Inferior parietal cortex (tissue), 1 donor: Measurements from ENCODE around the gene CPOX.

Experiments
- DNase-seq: peaks from one replicate; pipeline ENCODE4 v3.0.0-alpha.2; 2016; ENCODE audit errors: extremely low spot score

Gene CPOX

GRCh38 chr3:98596087-98596486 is 2.7 kb upstream of the CPOX start:
- DNase-seq = no peak

- DNase-seq = peak; percentile 4
Measured at GRCh38 chr3:98594628-98595324, 1.4 kb upstream of the CPOX start.

DNA sequence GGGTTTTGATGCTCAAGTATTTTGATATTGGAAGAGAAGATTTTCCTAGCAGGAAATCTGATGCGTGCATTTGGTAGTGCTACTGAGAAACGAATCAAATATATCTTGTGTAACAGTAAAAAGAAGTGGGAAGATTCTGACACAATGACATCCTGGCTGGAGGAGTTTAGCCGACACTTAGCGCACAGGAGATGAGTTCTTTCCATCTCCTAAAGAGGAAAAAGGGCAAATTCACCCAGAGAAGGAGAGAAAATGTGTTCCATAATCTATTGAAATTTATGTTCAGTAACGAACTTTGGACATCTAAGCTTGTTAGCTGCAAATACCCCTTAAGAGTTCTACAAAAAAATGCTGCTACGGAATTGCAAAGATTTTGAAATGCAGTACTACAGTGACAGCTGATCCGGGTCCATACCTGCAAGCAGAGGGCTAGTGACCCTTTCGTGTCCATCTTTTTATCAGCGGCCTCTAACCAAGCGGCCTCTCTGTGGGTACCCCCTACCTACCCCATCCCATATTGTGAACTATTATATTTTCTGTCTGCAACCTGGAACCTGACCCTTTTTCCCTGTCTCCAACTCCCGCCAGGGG is 971 bp downstream of the CPOX start:
- DNase-seq = peak; percentile 38

DNA sequence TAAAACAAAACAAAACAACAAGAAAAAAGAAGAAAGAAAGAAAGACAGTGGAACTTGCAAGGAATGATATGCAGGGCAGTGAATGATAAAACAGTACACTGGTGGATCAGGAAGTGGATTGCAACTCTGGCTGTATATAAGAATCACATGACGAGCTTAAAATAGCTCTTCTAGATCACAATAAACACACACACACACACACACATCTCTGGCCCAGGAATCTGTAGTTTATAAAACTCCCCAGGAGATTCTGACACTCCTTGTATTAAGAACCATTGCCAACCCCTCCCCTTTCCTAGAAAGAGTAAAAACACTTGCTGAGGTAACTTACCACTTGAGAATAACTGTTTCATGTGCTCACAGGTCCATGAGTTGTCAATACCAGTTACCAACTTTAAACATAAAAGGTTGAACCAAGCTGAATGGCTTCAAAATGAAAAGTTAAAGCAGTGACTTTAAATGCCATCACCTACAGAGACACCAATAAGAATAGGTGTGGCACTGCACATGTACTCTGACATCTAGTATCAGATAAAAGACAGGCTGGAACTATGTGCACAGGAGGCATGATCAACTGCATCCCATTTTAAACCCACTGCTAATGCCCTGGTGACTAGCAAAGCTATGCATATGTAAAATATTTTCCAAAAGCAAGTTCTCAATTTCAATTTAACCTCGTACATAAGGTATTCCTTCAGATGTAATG is 3.9 kb downstream of the CPOX start:
- DNase-seq = peak; percentile 9

DNA sequence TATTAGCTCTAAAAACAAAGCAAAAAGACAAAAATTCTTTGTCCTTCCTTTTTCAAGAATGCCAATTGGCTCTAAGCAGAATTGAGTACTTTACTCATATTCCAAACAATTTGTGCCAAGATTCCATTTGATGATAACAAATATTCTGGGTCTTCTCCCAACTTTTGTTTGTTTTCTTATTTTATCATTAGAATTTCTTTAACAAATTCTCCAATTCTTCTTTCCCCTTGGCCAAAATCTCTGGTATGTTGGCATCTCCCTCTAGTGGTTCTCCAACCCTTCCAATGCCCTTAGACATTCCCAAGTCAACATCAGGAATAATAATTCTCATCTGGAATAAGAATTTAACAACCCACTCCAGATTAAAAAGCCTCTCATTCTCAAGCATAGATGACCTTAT is 5.3 kb downstream of the CPOX start:
- DNase-seq = peak; percentile 4

GRCh38 chr3:98587654-98588053 is 5.8 kb downstream of the CPOX start:
- DNase-seq = no peak

DNA sequence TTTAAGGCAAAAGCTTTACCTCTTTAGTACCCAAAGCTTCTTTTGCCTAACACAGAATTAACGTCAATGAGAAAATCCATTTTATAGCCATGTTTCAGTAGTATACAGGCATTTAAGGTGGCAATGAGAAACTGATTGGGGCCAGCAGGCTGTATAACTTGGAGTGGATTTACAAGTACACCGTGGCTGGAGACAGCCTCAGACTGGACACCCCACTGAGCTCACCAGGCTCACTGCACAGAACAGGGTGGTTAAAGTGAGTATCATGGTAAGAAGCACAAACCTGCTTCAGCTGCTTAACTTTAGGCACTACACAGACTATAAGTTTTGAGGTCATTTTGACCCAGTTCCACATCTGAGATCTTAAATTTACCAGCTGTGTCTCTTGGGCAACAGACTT is 8.9 kb downstream of the CPOX start:
- DNase-seq = peak; percentile 3

- DNase-seq = peak; percentile 19
Measured at GRCh38 chr3:98583766-98584165, 9.6 kb downstream of the CPOX start.

- DNase-seq = peak; percentile 6
Measured at GRCh38 chr3:98582042-98582441, 11.4 kb downstream of the CPOX start.

- DNase-seq = peak; percentile 58
Measured at GRCh38 chr3:98581474-98581873, 11.9 kb downstream of the CPOX start.

GRCh38 chr3:98580401-98581386 is 12.7 kb downstream of the CPOX start:
- DNase-seq = peak; percentile 14

- DNase-seq = no peak
Measured at GRCh38 chr3:98577178-98577895, 16.1 kb downstream of the CPOX start.

DNA sequence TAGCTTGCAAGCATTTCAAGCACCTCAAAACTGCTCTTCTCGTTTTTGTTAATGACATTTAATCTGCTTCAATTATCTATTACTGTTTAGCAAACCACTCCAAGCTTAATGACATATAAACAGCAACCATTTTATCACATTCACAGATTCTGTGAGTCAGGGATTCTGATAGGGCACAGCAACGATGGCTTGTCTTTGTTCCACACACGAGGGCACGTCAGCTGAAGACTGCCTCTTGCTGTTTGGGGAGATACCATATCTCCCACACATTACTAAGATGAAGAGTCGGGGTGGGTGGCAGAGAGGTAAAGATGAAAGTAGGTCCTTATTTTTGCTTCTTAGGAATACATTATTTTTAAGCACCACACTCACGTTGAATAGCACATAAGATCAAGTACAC is 19.3 kb downstream of the CPOX start:
- no peak for DNase-seq

DNA sequence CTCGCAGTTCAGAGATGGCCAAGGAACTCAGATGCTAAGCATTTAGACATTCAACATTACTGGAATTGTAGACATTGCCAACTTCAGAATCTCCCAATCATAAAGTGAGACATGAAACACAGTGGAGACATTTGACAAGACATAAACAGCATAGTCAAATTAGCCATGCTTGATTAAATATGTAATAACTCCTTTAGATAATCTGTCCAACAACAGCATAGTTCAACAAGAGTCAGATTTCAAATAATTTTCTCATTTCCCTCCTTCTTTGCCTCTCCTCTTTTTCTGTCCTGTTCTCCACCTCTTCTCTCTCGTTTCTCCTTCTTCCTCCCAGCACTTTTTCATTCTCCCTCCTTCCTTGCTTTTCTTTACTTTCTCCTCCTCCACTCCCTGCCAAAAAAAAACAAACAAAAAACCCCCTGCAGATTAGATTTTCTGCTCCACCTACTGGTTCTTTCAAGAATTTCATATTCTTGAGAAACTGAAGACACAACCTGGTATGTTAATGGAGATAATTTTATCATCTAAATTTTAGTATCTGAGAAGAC is 20.2 kb downstream of the CPOX start:
- no peak for DNase-seq

DNA sequence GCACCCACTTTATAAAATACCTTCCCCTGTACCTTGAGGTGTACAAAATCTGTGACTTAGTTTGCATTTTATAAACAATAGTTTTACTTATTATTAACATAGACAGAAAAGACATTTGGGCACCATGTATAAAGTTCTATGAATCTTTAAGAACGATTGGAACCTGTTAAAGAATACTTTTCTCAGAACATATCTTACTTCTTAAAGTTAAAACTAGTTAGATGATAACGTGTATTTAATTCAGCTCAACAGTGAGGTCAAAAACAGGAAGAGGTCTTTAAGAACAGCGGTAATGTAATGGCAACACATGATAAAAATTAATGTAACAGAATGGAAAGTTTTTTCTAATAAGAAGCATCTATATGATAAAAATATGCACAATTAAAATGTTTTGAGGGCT is 25.0 kb downstream of the CPOX start:
- no peak for DNase-seq

- no peak for DNase-seq
Measured at GRCh38 chr3:98567666-98568270, 25.6 kb downstream of the CPOX start.

DNA sequence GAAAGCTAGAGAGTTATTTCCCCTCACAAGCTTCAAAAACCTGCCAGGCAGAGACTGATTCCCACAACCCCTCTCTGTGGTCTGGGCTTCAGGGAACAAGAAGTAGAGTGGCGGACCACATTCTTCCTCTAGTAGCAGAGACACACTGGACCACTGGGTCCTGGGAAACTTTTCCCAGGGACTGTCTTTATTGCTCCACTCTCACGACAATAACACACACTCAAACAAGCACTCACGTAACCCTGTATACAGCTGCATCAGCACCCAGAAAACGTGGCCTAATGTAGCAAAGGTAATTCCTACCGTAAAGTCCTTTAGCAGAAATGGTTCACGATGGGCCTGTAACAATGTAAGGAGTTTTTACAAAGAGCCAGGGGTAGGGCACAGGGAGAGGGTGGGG is 27.6 kb downstream of the CPOX start:
- no peak for DNase-seq

DNA sequence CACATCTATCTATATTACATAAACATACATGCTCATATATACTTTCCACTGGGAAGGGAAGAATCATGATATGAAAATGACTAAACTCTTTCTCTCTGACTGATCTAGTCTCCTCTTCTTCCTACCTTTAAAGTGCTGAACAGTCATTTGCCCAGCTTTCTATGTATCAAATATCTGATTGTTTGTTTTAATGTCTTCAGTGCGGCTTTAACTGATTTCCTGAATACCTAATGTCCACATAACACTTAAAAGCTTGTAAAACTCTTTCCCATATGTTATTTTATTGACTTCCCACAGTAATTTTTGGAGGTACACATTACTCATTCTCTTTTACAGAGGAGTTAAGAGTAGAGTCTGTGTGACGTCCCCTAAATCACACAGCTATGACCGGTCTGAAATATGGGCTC is 28.2 kb downstream of the CPOX start:
- no peak for DNase-seq

DNA sequence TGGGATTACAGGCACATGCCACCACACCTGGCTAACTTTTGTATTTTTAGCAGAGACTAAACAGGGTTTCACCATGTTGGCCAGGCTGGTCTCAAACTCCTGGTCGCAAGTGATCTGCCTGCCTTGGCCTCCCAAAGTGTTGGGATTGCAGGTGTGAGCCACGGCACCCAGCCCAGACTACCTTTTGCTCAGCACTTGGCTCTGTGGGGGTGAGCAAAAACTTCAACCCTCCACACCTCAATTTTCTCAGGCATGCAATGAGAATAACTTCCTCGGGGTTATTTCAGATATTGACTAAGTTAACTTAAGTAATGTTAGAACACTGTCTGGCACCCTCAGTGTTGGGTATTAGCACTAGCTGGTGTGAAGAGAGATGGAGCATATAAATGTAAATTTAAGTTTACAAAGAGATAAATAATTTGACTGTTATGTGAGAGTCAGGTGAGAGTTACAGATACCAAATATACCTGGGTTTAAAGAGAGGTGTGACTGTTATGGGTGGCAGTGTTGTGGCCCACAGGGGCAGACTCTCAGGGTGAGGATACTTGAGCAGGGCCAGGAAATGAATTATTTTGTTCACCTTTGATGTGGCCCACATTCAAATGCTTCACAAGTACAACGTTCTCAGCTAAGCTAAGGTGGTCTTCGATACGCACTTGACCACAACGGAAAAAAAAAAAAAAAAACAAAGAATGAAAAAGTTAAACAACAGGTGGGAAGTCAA is 29.0 kb downstream of the CPOX start:
- no peak for DNase-seq
